ENCODE results near the gene PARD6B.

PARD6B gene

GRCh38 chr20:50722424-50723155, 8.8 kb upstream of the PARD6B start:
- in situ Hi-C loops (cut with MboI; ENCODE audit: low sequenced_read_pairs): no loop called here

- in situ Hi-C loops (cut with MboI; ENCODE audit: low sequenced_read_pairs): no loop called here
These were observed 7.7 kb upstream of the PARD6B start for GRCh38 chr20:50723672-50724071.

GRCh38 chr20:50724112-50724725, 7.2 kb upstream of the PARD6B start:
- in situ Hi-C loops (cut with MboI; ENCODE audit: low sequenced_read_pairs): no loop called here

- in situ Hi-C loops (cut with MboI; ENCODE audit: low sequenced_read_pairs): no loop called here
These were observed 6.3 kb upstream of the PARD6B start for GRCh38 chr20:50724851-50725723.

GRCh38 chr20:50725724-50726005, 5.7 kb upstream of the PARD6B start:
- in situ Hi-C loops (cut with MboI; ENCODE audit: low sequenced_read_pairs): no loop called here

- in situ Hi-C loops (cut with MboI; ENCODE audit: low sequenced_read_pairs): no loop called here
These were observed 4.2 kb upstream of the PARD6B start for GRCh38 chr20:50726955-50727791.

GRCh38 chr20:50727792-50728485, 3.4 kb upstream of the PARD6B start:
- in situ Hi-C loops (cut with MboI; ENCODE audit: low sequenced_read_pairs): no loop called here

- in situ Hi-C loops (cut with MboI; ENCODE audit: low sequenced_read_pairs): no loop called here
These were observed 2.8 kb upstream of the PARD6B start for GRCh38 chr20:50728486-50728980.

GRCh38 chr20:50728981-50729874, 2.2 kb upstream of the PARD6B start:
- in situ Hi-C loops (cut with MboI; ENCODE audit: low sequenced_read_pairs): no loop called here

GRCh38 chr20:50729901-50730764, 1.2 kb upstream of the PARD6B start:
- in situ Hi-C loops (cut with MboI; ENCODE audit: low sequenced_read_pairs): no loop called here

GRCh38 chr20:50730765-50731054, 670 bp upstream of the PARD6B start:
- in situ Hi-C loops (cut with MboI; ENCODE audit: low sequenced_read_pairs): no loop called here

GRCh38 chr20:50731930-50732690, 730 bp downstream of the PARD6B start:
- in situ Hi-C loops (cut with MboI; ENCODE audit: low sequenced_read_pairs): no loop called here

GRCh38 chr20:50733644-50734349, 2.4 kb downstream of the PARD6B start:
- in situ Hi-C loops (cut with MboI; ENCODE audit: low sequenced_read_pairs): no loop called here

GRCh38 chr20:50734730-50735679, 3.6 kb downstream of the PARD6B start:
- in situ Hi-C loops (cut with MboI; ENCODE audit: low sequenced_read_pairs): no loop called here

GRCh38 chr20:50735813-50736212, 4.4 kb downstream of the PARD6B start:
- in situ Hi-C loops (cut with MboI; ENCODE audit: low sequenced_read_pairs): no loop called here

- in situ Hi-C loops (cut with MboI; ENCODE audit: low sequenced_read_pairs): no loop called here
These were observed 6.0 kb downstream of the PARD6B start for GRCh38 chr20:50737352-50737751.

All from hTERT RPE-1 (cell line).